ENCODE data around the gene POLR2C.
"Not testable (repeated sequence)": the region's sequence is repeated elsewhere in the genome, so short reads cannot be mapped to it uniquely, and the experiment has no call there.

The POLR2C gene

GRCh38 chr16:57485916-57486857, 23.7 kb downstream of the POLR2C start, which contains the start of gene DOK4:
Gene DOK4, minus strand, starts transcription at chr16:57486493. Its CDS starts 6,986 bp downstream, at chr16:57479507.
- Histone ChIP-seq H3K27me3 (ENCODE audit: insufficient read depth, low read length) (no peaks in the 10 kb centered on the region), H2AFZ (ENCODE audit: low read length, unreplicated experiment) (peak within 1 kb of the TSS; percentile 96), H3K79me2 (ENCODE audit: control insufficient read depth, insufficient read depth, low read length, unreplicated experiment) (no peaks in the 10 kb centered on the region), H3K4me3 (ENCODE audit: low read depth, low read length) (peak within 1 kb of the TSS; percentile 86), H3K27ac (ENCODE audit: low read depth, low read length) (no peak within 1 kb of the TSS), H3K36me3 (ENCODE audit: insufficient read depth, low read length) (no peaks in the 10 kb centered on the region), H3K4me1 (ENCODE audit: control insufficient read depth, insufficient read depth, low read length, unreplicated experiment) (peaks cover 15% of the 10 kb centered on the region)

DNA sequence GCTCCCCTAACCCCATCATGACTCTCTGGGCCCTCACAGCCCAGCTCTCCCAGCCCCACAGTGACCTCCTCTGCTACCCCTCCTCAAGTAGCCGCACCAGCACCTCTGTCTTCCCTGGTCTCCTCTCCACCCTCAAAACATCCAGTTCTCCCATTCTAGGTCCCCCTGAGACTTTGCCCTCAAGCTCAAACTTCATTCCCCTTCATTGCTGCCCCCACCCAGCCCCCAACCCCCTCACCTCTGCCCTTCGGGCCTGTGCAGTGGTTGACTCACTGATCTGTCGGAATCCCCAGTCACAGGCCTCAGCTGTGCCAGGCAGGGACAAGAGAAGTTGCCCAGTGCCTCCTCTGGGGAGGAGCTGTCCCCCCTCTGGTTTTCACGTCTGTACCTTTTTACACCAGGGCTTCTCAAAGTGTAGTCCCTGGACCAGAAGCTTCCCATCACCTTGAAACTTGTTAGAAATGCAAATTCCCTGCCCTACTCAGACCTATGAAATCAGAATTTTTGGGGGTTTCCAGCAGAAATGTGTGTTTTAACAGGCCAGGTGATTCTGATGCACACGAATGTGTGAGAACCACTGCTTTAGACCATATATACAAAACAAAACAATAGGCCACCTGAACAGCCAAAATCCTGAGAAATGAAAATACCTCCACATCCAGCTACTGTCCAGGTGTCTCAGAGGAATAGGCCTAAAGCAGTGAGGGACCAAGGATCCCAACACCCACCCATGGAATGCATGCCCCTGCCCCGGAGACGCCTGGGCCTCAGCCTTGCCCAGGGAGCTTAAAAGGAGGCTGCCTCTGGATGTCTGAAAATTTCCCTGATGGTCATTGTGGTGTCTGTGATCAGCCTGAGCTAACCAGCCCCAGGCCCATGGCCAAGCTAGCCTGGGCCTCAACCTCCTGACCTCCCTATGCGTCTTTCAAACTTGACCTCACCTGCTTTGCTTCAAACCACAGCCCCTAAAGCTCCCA, 24.7 kb downstream of the POLR2C start:
- no peak overlapping the region for H3K27ac ChIP-seq (ENCODE audit: low read depth, low read length)
- H3K27me3 ChIP-seq (ENCODE audit: insufficient read depth, low read length): no peaks in the 10 kb centered on the region

DNA sequence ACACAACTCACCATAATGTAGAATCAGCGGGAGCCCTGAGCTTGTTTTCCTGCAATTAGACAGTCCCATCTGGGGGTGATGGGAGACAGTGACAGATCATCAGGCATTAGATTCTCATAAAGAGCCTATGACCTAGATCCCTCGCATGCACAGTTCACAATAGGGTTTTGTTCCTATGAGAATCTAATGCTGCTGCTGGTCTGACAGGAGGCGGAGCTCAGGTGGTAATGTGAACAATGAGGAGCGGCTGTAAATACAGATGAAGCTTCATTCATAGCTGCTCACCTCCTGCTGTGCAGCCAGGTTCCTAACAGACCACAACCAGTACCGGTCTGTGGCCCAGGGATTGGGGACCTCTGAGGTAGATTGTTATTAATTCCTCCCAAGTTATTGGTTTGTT, 26.8 kb downstream of the POLR2C start:
- peaks cover 15% of the 10 kb centered on the region for H3K4me1 ChIP-seq (ENCODE audit: control insufficient read depth, insufficient read depth, low read length, unreplicated experiment)
- no peaks in the 10 kb centered on the region for H3K27me3 ChIP-seq (ENCODE audit: insufficient read depth, low read length)
- no peak overlapping the region for H3K4me3 ChIP-seq (ENCODE audit: low read depth, low read length)
- no peak overlapping the region for H3K27ac ChIP-seq (ENCODE audit: low read depth, low read length)
- no peak overlapping the region for H2AFZ ChIP-seq (ENCODE audit: low read length, unreplicated experiment)
- no peaks in the 10 kb centered on the region for H3K79me2 ChIP-seq (ENCODE audit: control insufficient read depth, insufficient read depth, low read length, unreplicated experiment)
- no peaks in the 10 kb centered on the region for H3K36me3 ChIP-seq (ENCODE audit: insufficient read depth, low read length)

More for the DNA sequence above, 24.7 kb downstream of the POLR2C start:
- Histone ChIP-seq H3K4me1 (ENCODE audit: control insufficient read depth, insufficient read depth, low read length, unreplicated experiment) (peaks cover 15% of the 10 kb centered on the region), H3K79me2 (ENCODE audit: control insufficient read depth, insufficient read depth, low read length, unreplicated experiment) (no peaks in the 10 kb centered on the region), H3K36me3 (ENCODE audit: insufficient read depth, low read length) (no peaks in the 10 kb centered on the region), H2AFZ (ENCODE audit: low read length, unreplicated experiment) (peak overlapping the region; percentile 96), H3K4me3 (ENCODE audit: low read depth, low read length) (peak overlapping the region; percentile 86)

DNA sequence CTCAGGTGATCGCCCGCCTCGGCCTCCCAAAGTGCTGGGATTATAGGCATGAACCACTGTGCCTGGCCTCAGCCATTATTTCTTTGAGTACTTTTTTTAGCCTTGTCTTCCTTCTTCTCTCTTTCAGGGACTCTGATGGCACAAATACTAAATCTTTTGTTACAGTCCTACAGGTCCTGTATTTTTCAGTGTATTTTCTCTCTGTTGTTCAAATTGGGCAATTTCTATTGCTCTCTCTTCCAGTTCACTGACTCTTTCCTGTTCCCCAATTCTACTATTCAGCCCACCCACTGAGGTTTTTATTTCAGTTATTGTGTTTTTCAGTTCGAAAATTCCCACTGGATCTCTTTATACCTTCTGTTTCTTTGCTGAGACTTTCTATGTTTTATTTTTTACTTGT, 31.3 kb downstream of the POLR2C start:
- H3K27ac ChIP-seq (ENCODE audit: low read depth, low read length): no peak overlapping the region

GRCh38 chr16:57497121-57497520, 34.6 kb downstream of the POLR2C start:
- no peak overlapping the region for H2AFZ ChIP-seq (ENCODE audit: low read length, unreplicated experiment)
- H3K4me3 ChIP-seq (ENCODE audit: low read depth, low read length): no peak overlapping the region
- H3K4me1 ChIP-seq (ENCODE audit: control insufficient read depth, insufficient read depth, low read length, unreplicated experiment): no peaks in the 10 kb centered on the region
- H3K36me3 ChIP-seq (ENCODE audit: insufficient read depth, low read length): no peaks in the 10 kb centered on the region
- H3K27ac ChIP-seq (ENCODE audit: low read depth, low read length): no peak overlapping the region
- no peaks in the 10 kb centered on the region for H3K79me2 ChIP-seq (ENCODE audit: control insufficient read depth, insufficient read depth, low read length, unreplicated experiment)
- no peaks in the 10 kb centered on the region for H3K27me3 ChIP-seq (ENCODE audit: insufficient read depth, low read length)

More for the DNA sequence above, 31.3 kb downstream of the POLR2C start:
- Histone ChIP-seq H3K4me1 (ENCODE audit: control insufficient read depth, insufficient read depth, low read length, unreplicated experiment) (no peaks in the 10 kb centered on the region), H2AFZ (ENCODE audit: low read length, unreplicated experiment) (no peak overlapping the region), H3K79me2 (ENCODE audit: control insufficient read depth, insufficient read depth, low read length, unreplicated experiment) (no peaks in the 10 kb centered on the region), H3K36me3 (ENCODE audit: insufficient read depth, low read length) (no peaks in the 10 kb centered on the region), H3K4me3 (ENCODE audit: low read depth, low read length) (no peak overlapping the region), H3K27me3 (ENCODE audit: insufficient read depth, low read length) (no peaks in the 10 kb centered on the region)

DNA sequence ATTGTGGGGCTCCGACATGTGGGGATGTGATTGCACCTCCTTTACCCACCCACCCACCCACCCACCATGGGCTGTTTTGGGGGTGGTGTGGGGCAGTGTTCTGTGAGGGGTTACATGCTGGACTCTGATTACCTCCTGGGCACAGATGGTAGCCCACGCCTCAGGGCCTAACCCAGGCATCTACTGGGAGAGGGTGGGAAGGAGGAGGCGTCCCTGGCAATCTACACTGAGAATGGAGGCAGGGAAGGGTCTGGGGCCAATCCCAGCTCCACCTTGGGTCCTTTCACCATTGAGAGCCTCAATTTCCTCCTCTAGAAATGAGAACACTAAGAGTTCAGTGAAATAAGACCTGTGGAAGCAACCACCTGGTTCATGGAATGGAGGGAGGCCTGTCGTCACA, 35.6 kb downstream of the POLR2C start:
- H3K4me1 ChIP-seq (ENCODE audit: control insufficient read depth, insufficient read depth, low read length, unreplicated experiment): no peaks in the 10 kb centered on the region
- H3K36me3 ChIP-seq (ENCODE audit: insufficient read depth, low read length): no peaks in the 10 kb centered on the region
- no peak overlapping the region for H3K27ac ChIP-seq (ENCODE audit: low read depth, low read length)
- H3K4me3 ChIP-seq (ENCODE audit: low read depth, low read length): no peak overlapping the region
- H3K27me3 ChIP-seq (ENCODE audit: insufficient read depth, low read length): no peaks in the 10 kb centered on the region
- H2AFZ ChIP-seq (ENCODE audit: low read length, unreplicated experiment): no peak overlapping the region
- no peaks in the 10 kb centered on the region for H3K79me2 ChIP-seq (ENCODE audit: control insufficient read depth, insufficient read depth, low read length, unreplicated experiment)

GRCh38 chr16:57499941-57500340, 37.5 kb downstream of the POLR2C start:
- H3K4me3 ChIP-seq (ENCODE audit: low read depth, low read length); H3K27me3 ChIP-seq (ENCODE audit: insufficient read depth, low read length); H3K36me3 ChIP-seq (ENCODE audit: insufficient read depth, low read length); H2AFZ ChIP-seq (ENCODE audit: low read length, unreplicated experiment); H3K79me2 ChIP-seq (ENCODE audit: control insufficient read depth, insufficient read depth, low read length, unreplicated experiment); H3K27ac ChIP-seq (ENCODE audit: low read depth, low read length); H3K4me1 ChIP-seq (ENCODE audit: control insufficient read depth, insufficient read depth, low read length, unreplicated experiment): not testable (repeated sequence)

GRCh38 chr16:57500578-57501111, 38.2 kb downstream of the POLR2C start:
- Histone ChIP-seq H3K36me3 (ENCODE audit: insufficient read depth, low read length) (no peaks in the 10 kb centered on the region), H3K4me3 (ENCODE audit: low read depth, low read length) (no peak overlapping the region), H3K27ac (ENCODE audit: low read depth, low read length) (no peak overlapping the region), H3K79me2 (ENCODE audit: control insufficient read depth, insufficient read depth, low read length, unreplicated experiment) (no peaks in the 10 kb centered on the region), H3K4me1 (ENCODE audit: control insufficient read depth, insufficient read depth, low read length, unreplicated experiment) (no peaks in the 10 kb centered on the region), H2AFZ (ENCODE audit: low read length, unreplicated experiment) (no peak overlapping the region), H3K27me3 (ENCODE audit: insufficient read depth, low read length) (no peaks in the 10 kb centered on the region)

DNA sequence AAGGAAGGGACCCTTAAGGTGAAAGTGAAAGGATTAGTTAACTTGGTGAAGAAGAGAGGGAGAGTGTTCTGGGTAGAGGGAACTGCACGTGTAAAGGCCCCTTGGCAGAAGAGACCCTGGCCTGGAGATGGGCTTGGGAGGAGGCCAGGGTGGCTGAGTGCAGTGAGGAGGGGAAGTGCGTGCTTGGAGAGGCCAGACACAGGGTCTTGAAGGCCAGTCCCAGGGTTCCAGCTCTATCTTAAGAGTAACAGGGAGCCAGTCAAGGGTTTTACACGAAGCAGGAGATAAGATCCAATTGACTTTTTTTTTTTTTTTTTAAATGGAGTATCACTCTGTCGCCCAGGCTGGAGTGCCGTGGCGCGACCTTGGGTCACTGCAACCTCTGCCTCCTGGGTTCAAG, 39.0 kb downstream of the POLR2C start:
- H2AFZ ChIP-seq (ENCODE audit: low read length, unreplicated experiment): no peak overlapping the region
- no peaks in the 10 kb centered on the region for H3K4me1 ChIP-seq (ENCODE audit: control insufficient read depth, insufficient read depth, low read length, unreplicated experiment)
- H3K36me3 ChIP-seq (ENCODE audit: insufficient read depth, low read length): no peaks in the 10 kb centered on the region
- H3K27me3 ChIP-seq (ENCODE audit: insufficient read depth, low read length): no peaks in the 10 kb centered on the region
- H3K79me2 ChIP-seq (ENCODE audit: control insufficient read depth, insufficient read depth, low read length, unreplicated experiment): no peaks in the 10 kb centered on the region
- no peak overlapping the region for H3K27ac ChIP-seq (ENCODE audit: low read depth, low read length)
- no peak overlapping the region for H3K4me3 ChIP-seq (ENCODE audit: low read depth, low read length)

- Histone ChIP-seq H3K4me3 (ENCODE audit: low read depth, low read length) (no peak overlapping the region), H3K36me3 (ENCODE audit: insufficient read depth, low read length) (no peaks in the 10 kb centered on the region), H3K79me2 (ENCODE audit: control insufficient read depth, insufficient read depth, low read length, unreplicated experiment) (no peaks in the 10 kb centered on the region), H3K27me3 (ENCODE audit: insufficient read depth, low read length) (no peaks in the 10 kb centered on the region), H3K4me1 (ENCODE audit: control insufficient read depth, insufficient read depth, low read length, unreplicated experiment) (no peaks in the 10 kb centered on the region), H3K27ac (ENCODE audit: low read depth, low read length) (no peak overlapping the region), H2AFZ (ENCODE audit: low read length, unreplicated experiment) (no peak overlapping the region)
These were observed 39.7 kb downstream of the POLR2C start for GRCh38 chr16:57502048-57502775.

All from ACC112 (cell line).